ENCODE measurements around the gene RPN2. TPM values are rescaled to one million over a fixed set of nuclear protein-coding genes. Genes with fewer than 3 reads are reported as not detected.

RPN2 gene
- total and polyA plus RNA-seq, 4 donors = 88.9 to 286 (median 189) TPM

DNA sequence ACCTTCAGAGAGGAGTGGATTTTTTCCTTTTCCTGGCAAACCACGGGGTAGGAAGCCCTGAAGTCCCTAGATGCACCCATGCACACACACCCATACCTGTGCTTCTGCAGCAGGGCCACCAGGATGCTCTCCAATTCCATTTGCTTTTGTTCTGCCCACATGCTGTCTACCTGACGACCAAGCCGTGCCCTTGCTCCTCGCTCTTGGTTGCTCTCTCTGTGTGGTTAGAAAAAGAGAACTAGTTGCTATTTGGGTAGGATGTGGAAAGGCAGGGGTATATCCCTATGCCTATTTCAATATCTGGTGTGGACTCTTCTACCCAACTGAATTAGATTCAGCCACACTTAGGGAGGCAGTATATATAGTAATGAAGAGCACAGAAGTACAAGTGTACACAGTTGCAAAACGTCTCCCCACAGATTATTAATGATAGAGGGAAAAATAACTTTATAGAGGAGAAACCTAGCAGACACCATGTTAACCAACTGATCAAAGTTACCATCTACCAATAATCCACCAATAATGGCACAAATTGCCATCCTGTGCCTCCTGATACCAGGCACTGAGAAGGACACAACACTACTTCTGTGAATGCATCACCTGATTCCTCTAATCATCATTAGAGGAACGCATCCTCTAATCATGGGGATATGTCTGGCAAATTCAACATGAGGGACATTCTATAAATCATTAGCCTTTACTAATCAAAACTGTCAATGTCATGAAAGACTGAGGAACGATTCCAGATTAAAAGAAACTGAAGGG lies 75.2 kb downstream of the RPN2 start:
- H3K27me3 ChIP-seq (ENCODE audit: control insufficient read depth in 3 of 3, insufficient read depth in 3 of 3, low read length in 2 of 3) = no peaks in the 10 kb centered on the region
- H3K4me1 ChIP-seq (ENCODE audit: control insufficient read depth in 5 of 5, insufficient read depth in 5 of 5, low read length in 5 of 5) = no peaks in the 10 kb centered on the region
- H3K36me3 ChIP-seq (ENCODE audit: control insufficient read depth in 4 of 4, insufficient read depth in 4 of 4, low read length in 4 of 4) = no peaks in the 10 kb centered on the region
- no peak overlapping the region for H3K27ac ChIP-seq (ENCODE audit: low read depth in 1 of 2, low read length in 1 of 2)
- no peak overlapping the region for H3K4me3 ChIP-seq
- 62 to 73% methylated on average over 7 of the region's 7 CpGs for WGBS, 2 donors
- no peak overlapping the region for H3K9ac ChIP-seq (ENCODE audit: insufficient read depth in 1 of 2, low read length in 2 of 2)
- DNase-seq = no peak
- no peaks in the 10 kb centered on the region for H3K9me3 ChIP-seq (ENCODE audit: control insufficient read depth in 4 of 4, insufficient read depth in 3 of 4, low read length in 3 of 4)
- no peak for TF ChIP-seq CTCF (IDR thresholded peaks at IDR 0.05; ENCODE audit: control extremely low read depth, extremely low read depth)
- no peak for ATAC-seq (ENCODE audit: insufficient read depth, low FRiP score)

DNA sequence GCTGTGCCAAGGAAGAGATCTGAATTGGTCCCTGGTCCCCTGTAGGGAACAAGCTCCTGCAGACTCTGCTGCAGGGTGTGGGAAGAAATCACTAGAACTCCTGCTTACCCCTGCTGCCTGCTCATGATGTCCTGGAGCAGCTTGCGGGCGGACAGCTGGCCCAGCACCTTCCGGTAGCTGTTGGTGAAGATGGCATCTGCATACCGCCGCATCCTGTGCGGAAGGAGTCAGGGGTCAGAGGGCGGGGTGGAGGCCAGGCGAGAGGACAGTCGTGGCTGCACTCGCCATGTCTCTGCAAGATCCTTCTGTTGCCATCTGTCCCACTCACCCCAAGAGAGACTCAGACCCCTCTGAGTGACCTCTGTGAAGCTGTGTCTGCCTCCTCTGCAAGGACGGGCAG lies 77.2 kb downstream of the RPN2 start:
- H3K4me3 ChIP-seq = no peak overlapping the region
- H3K9me3 ChIP-seq (ENCODE audit: control insufficient read depth in 4 of 4, insufficient read depth in 3 of 4, low read length in 3 of 4) = no peaks in the 10 kb centered on the region
- WGBS, 2 donors = 74 to 91% methylated on average over 11 of the region's 11 CpGs
- H3K4me1 ChIP-seq (ENCODE audit: control insufficient read depth in 5 of 5, insufficient read depth in 5 of 5, low read length in 5 of 5) = no peaks in the 10 kb centered on the region
- H3K27ac ChIP-seq (ENCODE audit: low read depth in 1 of 2, low read length in 1 of 2) = no peak overlapping the region
- no peak for ATAC-seq (ENCODE audit: insufficient read depth, low FRiP score)
- H3K27me3 ChIP-seq (ENCODE audit: control insufficient read depth in 3 of 3, insufficient read depth in 3 of 3, low read length in 2 of 3) = no peaks in the 10 kb centered on the region
- H3K36me3 ChIP-seq (ENCODE audit: control insufficient read depth in 4 of 4, insufficient read depth in 4 of 4, low read length in 4 of 4) = no peaks in the 10 kb centered on the region
- TF ChIP-seq CTCF (IDR thresholded peaks at IDR 0.05; ENCODE audit: control extremely low read depth, extremely low read depth) = no peak
- no peak overlapping the region for H3K9ac ChIP-seq (ENCODE audit: insufficient read depth in 1 of 2, low read length in 2 of 2)
- no peak for DNase-seq

- ATAC-seq (ENCODE audit: insufficient read depth, low FRiP score) (no peak), DNase-seq (no peak)
- Histone ChIP-seq H3K36me3 (ENCODE audit: control insufficient read depth in 4 of 4, insufficient read depth in 4 of 4, low read length in 4 of 4) (no peaks in the 10 kb centered on the region), H3K27me3 (ENCODE audit: control insufficient read depth in 3 of 3, insufficient read depth in 3 of 3, low read length in 2 of 3) (no peaks in the 10 kb centered on the region), H3K27ac (ENCODE audit: low read depth in 1 of 2, low read length in 1 of 2) (no peak overlapping the region), H3K9ac (ENCODE audit: insufficient read depth in 1 of 2, low read length in 2 of 2) (no peak overlapping the region), H3K4me1 (ENCODE audit: control insufficient read depth in 5 of 5, insufficient read depth in 5 of 5, low read length in 5 of 5) (no peaks in the 10 kb centered on the region), H3K4me3 (no peak overlapping the region), H3K9me3 (ENCODE audit: control insufficient read depth in 4 of 4, insufficient read depth in 3 of 4, low read length in 3 of 4) (no peaks in the 10 kb centered on the region)
- 69 to 95% methylated on average over 2 of the region's 2 CpGs for WGBS, 2 donors
- TF ChIP-seq CTCF (IDR thresholded peaks at IDR 0.05; ENCODE audit: control extremely low read depth, extremely low read depth) = no peak
These were observed 78.4 kb downstream of the RPN2 start for GRCh38 chr20:37257530-37257929.

DNA sequence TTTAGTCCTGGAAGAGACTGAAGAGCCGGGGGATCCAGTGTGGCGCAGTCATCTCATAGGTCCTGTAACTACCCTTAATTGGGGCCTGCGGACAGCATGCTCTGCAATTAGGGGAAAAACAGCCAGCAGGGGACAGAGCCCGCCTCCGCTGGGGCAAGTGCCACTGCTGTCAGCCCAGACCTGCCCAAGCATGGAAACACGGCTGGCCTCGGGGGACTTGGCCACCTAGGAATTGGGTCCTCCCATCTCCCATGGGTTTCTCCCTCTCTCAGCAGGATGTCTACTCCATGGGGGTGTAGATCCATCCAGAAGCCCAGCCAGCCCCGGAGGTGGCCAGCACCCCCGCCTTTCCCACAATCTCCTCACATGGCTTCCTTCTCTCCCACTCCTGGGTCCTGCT lies 78.9 kb downstream of the RPN2 start:
- Histone ChIP-seq H3K9ac (ENCODE audit: insufficient read depth in 1 of 2, low read length in 2 of 2) (no peak overlapping the region), H3K27me3 (ENCODE audit: control insufficient read depth in 3 of 3, insufficient read depth in 3 of 3, low read length in 2 of 3) (no peaks in the 10 kb centered on the region), H3K4me3 (no peak overlapping the region), H3K9me3 (ENCODE audit: control insufficient read depth in 4 of 4, insufficient read depth in 3 of 4, low read length in 3 of 4) (no peaks in the 10 kb centered on the region), H3K36me3 (ENCODE audit: control insufficient read depth in 4 of 4, insufficient read depth in 4 of 4, low read length in 4 of 4) (no peaks in the 10 kb centered on the region), H3K4me1 (ENCODE audit: control insufficient read depth in 5 of 5, insufficient read depth in 5 of 5, low read length in 5 of 5) (no peaks in the 10 kb centered on the region), H3K27ac (ENCODE audit: low read depth in 1 of 2, low read length in 1 of 2) (no peak overlapping the region)
- 72 to 83% methylated on average over 9 of the region's 9 CpGs for WGBS, 2 donors
- ATAC-seq (ENCODE audit: insufficient read depth, low FRiP score) (no peak), DNase-seq (no peak)
- no peak for TF ChIP-seq CTCF (IDR thresholded peaks at IDR 0.05; ENCODE audit: control extremely low read depth, extremely low read depth)
